PC-3 (cell line): ENCODE data around the gene ZFAND6. TPM values are rescaled to one million over a fixed set of nuclear protein-coding genes. Genes with fewer than 3 reads are reported as not detected.

ENCODE experiments used
- ATAC-seq: fragments of 200-7000 bp; cut with Tn5 transposase; 2 replicates; pipeline ENCODE4 v1.9.1; 2020; ENCODE audit warnings: mild to moderate bottlenecking, moderate library complexity
- BruUV-seq: library from RNA; stranded (reverse); fragments of 400-500 nt; replicated peaks from 2 replicates; lab custom pipeline; 2021; lab: Mats Ljungman, UMichigan
- CTCF ChIA-PET: fragments of 300-600 bp; sonication (Branson Sonifier 250); formaldehyde crosslinking; loops from one replicate; lab custom pipeline; 2022; ENCODE audit warnings: antibody characterized with exemption; lab: Charles Lee
- POLR2A ChIA-PET: fragments of 300-600 bp; sonication (Branson Sonifier 250); formaldehyde crosslinking; loops from one replicate; lab custom pipeline; 2022; ENCODE audit warnings: antibody characterized with exemption; ENCODE audit not compliant: unreplicated experiment; lab: Charles Lee
- DNase-seq: peaks from one replicate; pipeline ENCODE4 v3.0.0-alpha.2; 2015
- H2AFZ ChIP-seq: fragments of 300-600 bp; sonication (generic); 2 replicates; pipeline ENCODE4 v1.6.0; 2016; ENCODE audit warnings: antibody characterized with exemption, low read length
- H3F3A ChIP-seq: fragments of 300-600 bp; sonication (generic); one replicate; pipeline ENCODE4 v1.6.0; 2017; ENCODE audit warnings: antibody characterized with exemption, low read length, control low read depth, mild to moderate bottlenecking; ENCODE audit not compliant: unreplicated experiment
- H3K27ac ChIP-seq: fragments of 300-600 bp; sonication (generic); 2 replicates; pipeline ENCODE4 v1.5.1; 2016; ENCODE audit warnings: mild to moderate bottlenecking, low read length
- H3K27me3 ChIP-seq: fragments of 300-600 bp; sonication (generic); 2 replicates; pipeline ENCODE4 v1.6.1; 2016; ENCODE audit warnings: low read length, mixed read lengths
- H3K36me3 ChIP-seq: fragments of 300-600 bp; sonication (generic); 2 replicates; pipeline ENCODE4 v1.6.1; 2016; ENCODE audit warnings: low read depth, mixed run types, low read length, mixed read lengths
- H3K4me1 ChIP-seq: fragments of 300-600 bp; sonication (generic); 2 replicates; pipeline ENCODE4 v1.5.1; 2016; ENCODE audit warnings: low read length; ENCODE audit not compliant: insufficient read depth
- H3K4me2 ChIP-seq: fragments of 300-600 bp; sonication (generic); 2 replicates; pipeline ENCODE4 v1.6.0; 2016; ENCODE audit warnings: low read length
- H3K4me3 ChIP-seq: fragments of 300-600 bp; sonication (generic); 2 replicates; pipeline ENCODE4 v1.5.1; 2016; ENCODE audit warnings: mild to moderate bottlenecking, low read length, mixed read lengths
- H3K79me2 ChIP-seq: fragments of 300-600 bp; sonication (generic); 2 replicates; pipeline ENCODE4 v1.6.1; 2017; ENCODE audit warnings: low read length, mixed read lengths
- H3K9ac ChIP-seq: fragments of 300-600 bp; sonication (generic); 2 replicates; pipeline ENCODE4 v1.6.0; 2016; ENCODE audit warnings: mild to moderate bottlenecking, low read length
- H3K9me2 ChIP-seq: fragments of 300-600 bp; sonication (generic); replicated peaks from 2 replicates; pipeline ENCODE4 v1.6.1; 2016; ENCODE audit warnings: mixed run types, low read length, mixed read lengths
- H3K9me3 ChIP-seq: fragments of 300-600 bp; sonication (generic); 2 replicates; pipeline ENCODE4 v1.6.1; 2016; ENCODE audit warnings: low read length, mixed read lengths
- H4K20me1 ChIP-seq: fragments of 300-600 bp; sonication (generic); 2 replicates; pipeline ENCODE4 v1.6.1; 2016; ENCODE audit warnings: low read length, mixed read lengths
- EZH2 ChIP-seq: fragments of 300-600 bp; sonication (generic); IDR thresholded peaks from one replicate; pipeline ENCODE4 v1.6.1; 2017; ENCODE audit warnings: antibody characterized with exemption, mild to moderate bottlenecking, low read length; ENCODE audit not compliant: unreplicated experiment
- EZH2phosphoT487 ChIP-seq: fragments of 300-600 bp; sonication (generic); IDR thresholded peaks from 2 replicates; pipeline ENCODE4 v1.6.1; 2018; ENCODE audit warnings: mild to moderate bottlenecking, antibody characterized with exemption, low read length, borderline replicate concordance
- intact Hi-C: fragments of 100-400 bp; cut with micrococcal nuclease; formaldehyde crosslinking; loops from 2 replicates; pipeline ENCODE4 v1.9.0; 2023
- total RNA-seq: library from RNA; depleted of rRNA; stranded (reverse); fragments of >200 nt; gene quantifications from 2 replicates; pipeline ENCODE4 v1.2.3, GENCODE V29; 2014
- TF ChIP-seq, protein P1 (sequence below): fragments of 300-600 bp; sonication (generic); conservative IDR thresholded peaks from 2 replicates; pipeline ENCODE4 v1.5.1; 2017; ENCODE audit warnings: antibody characterized with exemption, low read depth, mild to moderate bottlenecking, low read length

The ZFAND6 gene
- total RNA-seq, 1 experiment from 2014 or later: 96.6 TPM

DNA sequence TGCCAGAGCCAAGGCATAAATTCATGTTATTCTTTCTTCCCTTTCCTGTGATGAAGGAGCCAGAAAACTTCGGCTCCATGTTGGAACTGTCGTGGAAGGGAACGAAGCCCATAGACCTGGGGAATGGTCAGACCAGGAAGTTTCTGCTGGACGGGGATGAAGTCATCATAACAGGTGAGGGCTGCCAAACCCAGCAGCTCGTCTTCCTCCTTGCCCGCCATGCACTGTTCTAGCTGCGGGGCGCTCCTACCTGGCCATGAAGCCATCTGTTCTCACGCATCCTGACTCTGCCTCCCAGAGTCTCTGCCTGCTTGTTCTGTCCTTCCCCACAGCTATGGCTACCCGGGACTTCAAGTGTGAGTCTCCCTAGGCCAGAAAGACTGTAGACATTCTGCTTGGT, 121.5 kb downstream of the ZFAND6 start:
- H3K4me1 ChIP-seq: peaks cover 13% of the 10 kb centered on the region
- H3K9me2 ChIP-seq: no peaks in the 10 kb centered on the region
- H3K9me3 ChIP-seq: no peaks in the 10 kb centered on the region
- H3K4me3 ChIP-seq: no peak overlapping the region
- no peaks in the 10 kb centered on the region for H3K27me3 ChIP-seq
- DNase-seq (no peak), ATAC-seq (no peak)
- TF ChIP-seq, protein P1, sequence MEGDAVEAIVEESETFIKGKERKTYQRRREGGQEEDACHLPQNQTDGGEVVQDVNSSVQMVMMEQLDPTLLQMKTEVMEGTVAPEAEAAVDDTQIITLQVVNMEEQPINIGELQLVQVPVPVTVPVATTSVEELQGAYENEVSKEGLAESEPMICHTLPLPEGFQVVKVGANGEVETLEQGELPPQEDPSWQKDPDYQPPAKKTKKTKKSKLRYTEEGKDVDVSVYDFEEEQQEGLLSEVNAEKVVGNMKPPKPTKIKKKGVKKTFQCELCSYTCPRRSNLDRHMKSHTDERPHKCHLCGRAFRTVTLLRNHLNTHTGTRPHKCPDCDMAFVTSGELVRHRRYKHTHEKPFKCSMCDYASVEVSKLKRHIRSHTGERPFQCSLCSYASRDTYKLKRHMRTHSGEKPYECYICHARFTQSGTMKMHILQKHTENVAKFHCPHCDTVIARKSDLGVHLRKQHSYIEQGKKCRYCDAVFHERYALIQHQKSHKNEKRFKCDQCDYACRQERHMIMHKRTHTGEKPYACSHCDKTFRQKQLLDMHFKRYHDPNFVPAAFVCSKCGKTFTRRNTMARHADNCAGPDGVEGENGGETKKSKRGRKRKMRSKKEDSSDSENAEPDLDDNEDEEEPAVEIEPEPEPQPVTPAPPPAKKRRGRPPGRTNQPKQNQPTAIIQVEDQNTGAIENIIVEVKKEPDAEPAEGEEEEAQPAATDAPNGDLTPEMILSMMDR: no peak
- no peak for TF ChIP-seq EZH2phosphoT487
- TF ChIP-seq EZH2: no peak
- ChIA-PET POLR2A (no interaction called here), CTCF (no interaction called here)
- BruUV-seq: no TSS peak
- no peak overlapping the region for H3K9ac ChIP-seq
- intact Hi-C loops: no loop called here
- no peak overlapping the region for H3K4me2 ChIP-seq
- peaks cover 42% of the 10 kb centered on the region for H3K36me3 ChIP-seq
- H3F3A ChIP-seq: no peaks in the 10 kb centered on the region
- H3K79me2 ChIP-seq: no peaks in the 10 kb centered on the region
- H4K20me1 ChIP-seq: no peaks in the 10 kb centered on the region
- H2AFZ ChIP-seq: no peak overlapping the region
- H3K27ac ChIP-seq: no peak overlapping the region

DNA sequence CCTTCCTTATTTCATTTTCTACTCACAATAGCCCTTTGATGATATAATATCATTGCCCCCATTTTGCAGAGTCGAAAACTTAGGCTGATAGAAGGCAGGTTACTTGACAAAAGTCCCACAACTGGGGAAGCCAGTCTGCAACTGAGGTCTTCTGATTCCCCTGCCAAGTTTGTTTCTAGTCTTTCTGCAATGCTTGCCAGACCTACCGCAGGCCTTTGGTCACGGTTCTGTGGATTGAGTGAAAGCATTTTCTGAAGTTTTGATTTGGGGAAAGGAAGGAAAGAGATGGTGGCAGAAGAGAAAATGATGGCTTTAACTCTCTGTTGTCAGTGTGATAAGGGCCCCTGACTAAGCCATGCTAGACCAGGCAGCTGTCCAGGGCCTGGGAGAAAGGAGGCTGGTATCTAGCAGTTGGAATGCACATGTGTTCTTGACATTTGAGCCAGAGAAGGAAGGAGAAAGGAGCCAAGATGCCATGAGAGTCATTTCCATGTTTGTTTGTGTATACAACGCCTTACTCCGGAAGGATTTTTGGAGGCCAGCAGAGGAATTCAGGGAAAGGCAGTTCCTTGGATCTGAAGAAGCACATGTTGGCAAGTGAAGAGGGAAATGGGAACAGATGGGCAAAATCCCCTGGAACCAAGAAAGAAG, 123.3 kb downstream of the ZFAND6 start:
- POLR2A ChIA-PET: no interaction called here
- Histone ChIP-seq H2AFZ (no peak overlapping the region), H3K9me3 (no peaks in the 10 kb centered on the region), H3K27me3 (no peaks in the 10 kb centered on the region), H3K36me3 (peaks cover 43% of the 10 kb centered on the region), H3K9me2 (no peaks in the 10 kb centered on the region), H4K20me1 (no peaks in the 10 kb centered on the region), H3K4me1 (peaks cover 10% of the 10 kb centered on the region), H3K79me2 (no peaks in the 10 kb centered on the region), H3K9ac (no peak overlapping the region), H3K4me2 (no peak overlapping the region), H3K4me3 (no peak overlapping the region), H3F3A (no peaks in the 10 kb centered on the region), H3K27ac (no peak overlapping the region)
- intact Hi-C loops: no loop called here
- TF ChIP-seq EZH2: no peak
- TF ChIP-seq, protein P1: no peak
- no peak for TF ChIP-seq EZH2phosphoT487
- ATAC-seq (peak; percentile 39), DNase-seq (peak; percentile 25)
- CTCF ChIA-PET: no interaction called here
- BruUV-seq: no TSS peak

DNA sequence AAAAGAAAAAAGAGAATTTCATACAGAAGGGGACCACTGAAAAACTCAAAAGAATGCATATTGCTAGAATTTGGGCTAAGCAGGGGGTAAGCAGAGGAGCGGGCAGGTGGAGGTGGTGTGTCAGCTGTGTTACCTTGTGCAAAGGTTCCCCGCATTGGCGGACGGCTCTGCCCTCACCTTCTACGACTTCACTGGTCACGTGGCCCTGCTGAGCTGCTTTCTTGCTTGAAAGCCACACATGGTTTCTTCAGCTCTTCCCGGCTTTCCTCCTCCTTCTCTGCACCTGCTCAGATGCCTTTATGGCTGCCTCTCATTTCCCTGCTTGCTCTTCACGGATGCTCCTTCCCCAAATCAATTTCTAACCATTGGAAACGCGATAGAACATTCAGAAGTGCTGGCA, 123.8 kb downstream of the ZFAND6 start:
- peaks cover 38% of the 10 kb centered on the region for H3K36me3 ChIP-seq
- H3F3A ChIP-seq: no peaks in the 10 kb centered on the region
- TF ChIP-seq EZH2 (no peak), EZH2phosphoT487 (no peak)
- TF ChIP-seq, protein P1: no peak
- no peaks in the 10 kb centered on the region for H3K9me3 ChIP-seq
- no peaks in the 10 kb centered on the region for H3K9me2 ChIP-seq
- no peak for DNase-seq
- no peak overlapping the region for H3K9ac ChIP-seq
- no peak overlapping the region for H3K4me3 ChIP-seq
- CTCF ChIA-PET: no interaction called here
- no peak for ATAC-seq
- no TSS peak for BruUV-seq
- no peaks in the 10 kb centered on the region for H3K27me3 ChIP-seq
- peaks cover 10% of the 10 kb centered on the region for H3K4me1 ChIP-seq
- H3K79me2 ChIP-seq: no peaks in the 10 kb centered on the region
- no peak overlapping the region for H2AFZ ChIP-seq
- H4K20me1 ChIP-seq: no peaks in the 10 kb centered on the region
- intact Hi-C loops: no loop called here
- no peak overlapping the region for H3K27ac ChIP-seq
- POLR2A ChIA-PET: no interaction called here
- no peak overlapping the region for H3K4me2 ChIP-seq
